GM19035 (cell line): ENCODE results near the gene TMEM26.

Experiments
- ATAC-seq: cut with Tn5 transposase; IDR thresholded peaks from one replicate; pipeline ENCODE4 v1.9.1; 2021; ENCODE audit not compliant: unreplicated experiment

The TMEM26 gene

DNA sequence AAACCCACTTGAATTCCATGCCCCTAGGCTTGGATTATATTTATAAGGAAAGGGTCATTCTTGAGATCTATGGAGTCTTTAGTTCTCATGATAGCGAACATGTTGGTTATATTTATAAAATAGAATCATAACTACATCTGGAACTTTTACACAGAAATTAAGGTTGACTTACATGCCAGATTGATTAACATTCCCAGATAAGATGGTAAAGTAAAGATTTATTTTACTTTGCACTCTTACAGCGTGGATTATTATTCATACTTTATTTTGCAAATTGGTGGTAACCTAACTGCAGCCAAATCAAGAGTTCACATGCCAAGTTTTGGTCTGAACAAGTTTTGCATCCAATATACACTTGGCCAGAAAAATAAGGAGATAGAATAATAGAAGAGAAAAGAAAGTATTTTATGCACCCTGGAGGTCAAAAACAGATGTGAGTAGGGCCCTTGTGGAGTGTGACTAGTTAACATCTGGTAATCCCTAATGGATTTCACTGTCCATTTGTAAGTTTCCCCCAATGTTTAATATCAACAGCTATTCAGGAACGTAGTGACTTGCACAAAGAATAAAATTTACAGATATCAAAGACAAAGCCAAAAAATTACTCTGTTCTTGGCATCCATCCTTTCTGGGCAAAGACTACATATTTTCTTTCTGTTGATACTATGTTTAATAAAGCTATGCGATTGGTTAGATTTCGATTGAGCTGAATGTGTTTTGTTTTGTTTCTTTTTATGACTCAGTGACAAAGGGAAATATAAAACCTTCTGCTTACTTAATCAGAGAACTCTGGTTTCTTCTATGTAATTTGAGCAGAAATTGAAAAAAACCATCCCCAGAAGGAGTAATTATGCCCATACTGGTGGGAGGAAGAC is 10.1 kb upstream of the TMEM26 start:
- ATAC-seq, result no peak

DNA sequence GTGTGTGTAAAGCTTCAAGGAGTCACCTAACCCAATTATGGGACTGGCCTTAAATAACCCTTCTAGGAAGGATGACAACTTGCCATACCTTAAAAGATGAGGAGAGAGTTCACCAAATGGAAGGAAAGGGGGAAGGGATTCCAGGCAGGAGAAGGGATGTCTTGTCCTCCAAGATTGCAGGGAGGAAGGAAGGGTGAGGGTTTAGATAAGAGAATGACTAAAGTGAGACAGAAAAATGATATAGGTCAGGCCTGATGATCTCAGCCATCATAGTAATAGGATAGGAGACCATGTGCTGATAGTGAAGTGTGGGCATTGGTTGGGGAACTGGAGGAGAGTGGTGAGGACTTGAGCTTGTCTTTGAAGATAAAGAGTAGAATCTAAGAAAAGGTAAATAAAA is 7.7 kb upstream of the TMEM26 start:
- no peak for ATAC-seq

DNA sequence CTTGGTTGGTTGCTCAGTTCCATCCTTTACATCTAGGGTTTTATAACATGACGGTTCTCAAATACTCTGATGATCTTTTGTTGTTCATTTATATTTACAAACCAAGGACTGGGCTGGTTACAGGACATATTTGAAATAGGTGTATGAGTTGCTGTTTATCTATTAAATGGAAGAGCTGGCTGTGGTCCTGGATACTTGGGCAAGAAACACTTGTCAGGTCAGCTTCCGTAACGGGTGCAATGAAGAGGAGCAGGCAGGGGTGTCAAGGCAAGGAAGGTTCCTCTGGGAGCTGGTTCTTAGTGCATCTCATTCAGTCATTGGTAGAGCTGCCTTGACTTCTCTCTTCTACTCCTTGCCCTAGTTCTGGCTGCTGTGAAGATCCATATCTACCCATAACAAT is 4.8 kb upstream of the TMEM26 start:
- ATAC-seq, result no peak

DNA sequence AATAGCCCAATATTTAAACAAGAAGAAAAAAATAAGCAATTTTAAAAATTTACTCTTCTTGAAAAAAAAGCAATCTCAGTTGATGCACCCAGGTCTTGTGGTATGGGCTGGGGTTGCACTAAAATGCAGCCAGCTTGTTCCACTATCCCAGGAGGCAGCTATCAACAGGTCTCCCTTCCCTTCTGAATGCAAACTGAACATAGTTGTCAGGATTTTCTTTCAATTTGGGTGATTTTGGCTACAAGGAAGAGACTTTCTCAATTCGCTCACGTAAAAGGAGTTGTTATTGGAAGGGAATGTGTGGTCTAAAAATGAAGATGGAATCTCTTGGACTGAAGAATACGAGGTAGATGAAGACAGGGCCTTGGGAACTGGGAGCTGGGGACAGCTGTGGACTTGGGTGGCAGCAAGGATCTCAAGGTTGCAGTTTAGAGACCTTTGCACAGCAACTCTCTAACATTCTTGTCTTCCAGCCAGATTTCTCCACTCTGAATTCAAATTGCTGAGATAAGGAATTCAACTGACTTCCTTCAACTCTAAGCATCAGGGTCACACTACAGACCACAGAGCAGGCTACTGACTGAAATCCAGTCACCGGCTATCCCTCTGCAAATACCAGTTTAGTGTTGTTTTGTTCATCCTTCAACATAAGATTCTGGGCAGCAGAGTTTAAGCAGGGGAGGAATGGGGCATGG is 3.1 kb upstream of the TMEM26 start:
- no peak for ATAC-seq

DNA sequence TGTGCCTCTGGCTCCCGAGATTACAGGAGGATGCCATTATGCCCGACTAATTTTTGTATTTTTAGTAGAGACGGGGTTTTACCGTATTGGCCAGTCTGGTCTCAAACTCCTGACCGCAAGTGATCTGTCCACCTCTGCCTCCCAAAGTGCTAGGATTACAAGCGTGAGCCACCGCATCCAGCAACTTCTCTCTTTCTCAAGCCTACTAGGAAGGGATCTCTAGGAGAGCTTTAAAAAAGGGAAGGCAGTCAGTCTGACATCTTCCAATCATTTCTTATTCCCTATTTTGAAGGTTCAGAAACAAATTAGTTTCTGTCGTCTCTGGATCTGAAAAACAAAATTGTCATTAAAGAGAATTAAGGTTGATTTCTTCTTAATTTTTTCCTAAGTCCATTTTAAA is 2.5 kb upstream of the TMEM26 start:
- no peak for ATAC-seq

DNA sequence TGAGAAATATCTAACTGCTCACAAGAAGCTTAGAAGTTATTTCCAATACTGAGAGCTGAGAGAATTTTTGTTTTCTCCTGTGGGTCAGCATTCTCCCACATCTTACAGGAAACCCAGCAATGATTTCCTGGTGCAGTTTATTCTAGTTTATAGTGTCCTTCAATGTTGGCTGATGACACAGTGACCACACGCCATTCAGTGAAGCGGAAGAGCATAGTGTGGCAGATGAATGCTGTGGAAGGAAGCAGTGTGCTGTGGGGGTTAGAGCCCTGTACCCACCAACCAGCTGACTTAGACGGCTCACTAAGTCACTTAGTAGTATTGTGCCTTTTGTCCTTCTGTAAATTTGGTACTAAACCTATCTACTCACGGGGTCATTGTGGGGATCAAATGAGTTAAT is 1.4 kb upstream of the TMEM26 start:
- ATAC-seq, result no peak

DNA sequence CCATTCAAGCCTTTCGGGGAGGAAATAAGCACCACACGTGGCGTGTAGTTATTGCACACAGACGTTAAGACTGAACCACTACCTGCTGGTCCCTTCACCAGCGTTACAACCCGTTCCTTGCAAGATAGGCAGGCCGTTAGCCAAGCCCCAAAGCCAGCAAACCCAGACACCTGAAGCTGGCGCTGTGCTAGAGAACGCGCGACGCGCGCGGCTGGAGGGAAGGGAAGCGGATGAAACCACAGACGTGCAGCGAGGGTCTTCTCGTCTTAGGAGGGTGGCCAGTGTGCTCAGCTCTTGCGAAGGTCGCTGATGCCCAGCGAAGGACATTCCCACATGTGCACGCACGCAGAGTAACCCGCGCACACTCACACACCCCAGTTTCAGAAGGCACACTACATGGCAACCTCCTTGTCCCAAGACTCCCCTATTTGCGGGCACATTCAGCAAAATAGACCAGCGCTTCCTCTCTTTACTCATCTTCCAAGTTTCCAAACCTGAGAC is 980 bp downstream of the TMEM26 start:
- ATAC-seq, result no peak

DNA sequence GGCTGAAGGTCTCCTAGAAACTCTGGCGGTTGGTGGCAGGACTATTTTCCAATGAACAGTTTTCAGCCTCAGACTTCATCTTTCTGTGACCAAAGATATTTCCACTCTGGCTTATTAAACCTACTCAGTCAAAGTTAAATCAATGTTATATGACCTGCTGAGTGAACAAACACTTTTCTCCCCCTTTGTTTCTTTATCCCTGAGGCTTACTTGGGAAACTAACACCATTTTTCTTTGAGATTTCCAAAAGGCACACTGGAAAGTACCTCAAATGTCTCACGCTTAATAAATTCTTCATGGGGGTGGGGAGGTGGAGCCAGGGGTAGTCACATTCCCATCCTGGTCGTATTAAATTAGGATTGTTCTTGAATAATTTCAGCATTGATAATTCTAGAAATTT is 1.8 kb downstream of the TMEM26 start:
- no peak for ATAC-seq

DNA sequence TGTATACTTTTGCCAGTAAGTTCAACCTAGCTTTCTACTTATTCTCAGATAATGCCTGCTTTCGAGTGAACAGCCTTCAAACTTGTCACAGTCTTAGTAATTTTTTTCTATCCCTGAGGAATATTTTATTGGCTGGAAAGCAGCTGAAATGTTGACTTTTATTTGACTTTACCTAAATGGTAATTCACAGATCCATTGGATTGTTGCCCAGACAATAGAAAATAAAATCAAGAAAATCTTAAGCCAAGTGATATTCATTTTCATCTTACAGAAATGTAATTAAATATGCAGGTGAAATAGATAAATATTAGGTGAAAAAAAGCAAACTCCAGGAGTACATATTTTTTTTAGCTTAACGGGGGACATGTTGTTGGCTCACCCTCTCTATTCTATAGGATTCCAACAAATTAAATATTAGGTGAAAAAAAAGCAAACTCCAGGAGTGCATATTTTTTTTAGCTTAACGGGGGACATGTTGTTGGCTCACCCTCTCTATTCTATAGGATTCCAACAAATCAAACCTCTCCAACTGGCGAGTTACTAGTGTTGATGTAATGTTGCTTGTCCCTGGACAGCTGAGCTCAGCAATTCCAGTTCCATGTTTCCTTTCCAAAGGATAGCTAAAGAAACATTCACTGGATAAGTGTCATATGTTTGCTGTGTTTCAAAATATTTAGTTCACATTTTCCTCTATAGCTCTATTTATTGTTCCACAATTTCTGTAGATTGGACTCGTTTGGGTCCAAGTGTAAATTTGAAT is 4.2 kb downstream of the TMEM26 start:
- no peak for ATAC-seq

DNA sequence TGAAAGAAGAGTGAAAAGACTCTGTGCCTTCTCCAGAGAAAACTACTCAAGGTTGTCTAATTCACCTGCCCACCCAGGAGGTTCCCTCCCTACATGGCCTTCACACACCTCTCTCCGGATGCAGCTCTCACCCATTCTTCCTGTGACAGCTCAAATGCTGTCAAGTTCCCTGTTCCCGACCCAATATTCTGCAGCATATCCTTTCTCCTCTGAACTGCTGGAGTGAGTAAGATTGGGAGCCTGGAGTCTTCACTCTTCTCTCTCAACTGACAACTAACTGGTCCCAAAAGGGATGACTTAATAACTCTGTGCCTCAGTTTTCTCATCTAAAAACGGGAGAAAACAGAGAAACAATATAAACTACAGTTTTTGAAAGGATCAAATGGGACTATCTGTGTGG is 5.1 kb downstream of the TMEM26 start:
- ATAC-seq, result no peak

DNA sequence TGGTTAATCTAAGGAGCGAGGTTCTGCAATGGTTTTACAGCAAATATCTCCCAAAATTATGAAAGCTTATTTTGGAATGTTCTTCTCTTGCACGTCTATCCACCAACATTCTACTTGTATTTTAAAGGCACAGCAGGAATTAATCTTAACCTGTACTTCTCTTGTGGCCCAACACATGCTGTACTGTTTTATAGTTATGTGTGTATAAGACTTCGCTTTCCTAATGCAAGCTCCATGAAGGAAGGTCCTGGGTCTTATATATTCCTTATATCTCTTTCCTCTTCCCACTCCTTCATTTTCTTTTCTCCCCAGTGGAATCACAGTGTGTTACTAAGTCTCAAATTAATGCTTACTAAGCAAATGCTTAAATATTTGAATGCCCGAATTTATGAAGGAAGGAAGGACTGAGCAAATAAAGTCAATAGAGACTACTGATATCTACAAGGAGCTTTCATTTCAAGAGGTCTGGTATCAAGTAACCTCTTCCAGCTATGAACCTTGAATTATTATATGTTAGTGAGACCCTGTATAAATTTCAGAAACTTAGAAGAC is 14.0 kb downstream of the TMEM26 start:
- ATAC-seq, result no peak

DNA sequence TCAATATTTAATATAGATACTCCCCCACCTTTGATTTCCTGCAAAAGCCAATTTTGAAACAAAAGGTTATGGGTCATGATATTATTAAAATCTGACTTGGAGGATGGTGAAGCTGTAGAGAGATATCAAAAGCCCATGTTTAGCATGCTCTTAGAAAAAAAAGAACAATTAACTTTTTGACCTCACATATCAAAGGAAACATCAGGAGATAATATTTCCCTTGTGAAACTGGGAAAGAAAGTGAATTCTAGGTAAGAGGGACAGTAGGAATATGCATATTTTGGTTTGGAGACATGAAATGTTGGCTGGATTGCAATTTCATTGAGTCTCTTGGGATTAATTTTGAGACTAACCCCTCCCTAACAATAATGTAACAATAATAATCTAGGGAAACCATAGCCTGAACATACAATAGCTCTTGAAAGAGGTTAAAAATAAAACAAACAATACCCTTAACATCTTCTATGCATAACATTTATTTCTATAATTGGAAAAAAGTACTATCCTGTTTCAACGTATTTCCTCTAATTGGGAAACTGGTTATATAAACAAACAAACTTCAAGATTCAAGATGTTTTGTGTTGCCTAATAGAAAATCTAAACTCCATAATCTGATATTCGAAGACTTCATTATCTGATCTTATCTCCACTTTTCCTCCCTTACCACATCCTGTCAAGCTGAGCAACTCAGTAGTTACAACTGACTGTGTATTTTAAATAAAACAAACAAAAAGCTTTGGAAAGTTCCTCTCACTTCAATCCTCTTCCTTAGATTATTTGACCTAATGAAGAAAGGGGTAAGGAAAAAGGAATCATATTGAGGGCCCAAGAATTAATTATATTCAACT is 14.8 kb downstream of the TMEM26 start:
- no peak for ATAC-seq

DNA sequence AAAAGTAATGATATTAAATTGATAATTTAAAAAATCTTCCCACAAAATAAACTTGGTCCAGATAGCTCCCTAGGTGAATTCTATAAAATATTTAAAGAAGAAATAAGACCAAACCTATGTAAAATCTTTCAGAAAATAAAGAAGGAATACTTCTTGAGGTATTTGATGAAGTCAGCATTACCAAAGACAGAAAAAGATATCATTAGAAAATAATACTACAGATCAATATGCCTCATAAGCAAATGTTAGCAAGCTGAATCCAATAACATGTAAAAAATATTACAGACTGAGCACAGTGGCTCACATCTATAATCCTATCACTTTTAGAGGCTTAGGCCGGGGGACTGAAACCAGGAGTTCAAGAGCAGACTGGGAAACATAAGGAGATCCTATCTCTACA is 30.0 kb downstream of the TMEM26 start:
- ATAC-seq, result no peak

DNA sequence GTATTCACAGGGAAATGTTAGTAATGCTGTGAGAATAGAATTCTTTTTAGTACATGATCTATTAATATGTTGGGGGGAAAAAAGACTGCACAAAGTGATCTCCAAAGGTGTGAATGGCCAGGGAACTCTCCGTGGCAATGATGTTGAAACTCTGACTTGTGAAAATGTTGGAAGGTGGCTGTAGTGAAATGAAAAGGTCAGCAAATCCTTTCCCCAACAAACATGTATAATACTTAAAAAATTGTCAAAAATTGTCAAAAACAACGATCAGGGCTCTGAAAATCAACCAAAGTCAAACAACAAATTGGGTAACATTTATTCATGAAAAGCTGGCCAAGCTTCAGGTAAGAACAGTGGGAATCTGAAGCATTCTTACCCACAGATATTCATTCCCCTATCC is 35.5 kb downstream of the TMEM26 start:
- ATAC-seq, result no peak

DNA sequence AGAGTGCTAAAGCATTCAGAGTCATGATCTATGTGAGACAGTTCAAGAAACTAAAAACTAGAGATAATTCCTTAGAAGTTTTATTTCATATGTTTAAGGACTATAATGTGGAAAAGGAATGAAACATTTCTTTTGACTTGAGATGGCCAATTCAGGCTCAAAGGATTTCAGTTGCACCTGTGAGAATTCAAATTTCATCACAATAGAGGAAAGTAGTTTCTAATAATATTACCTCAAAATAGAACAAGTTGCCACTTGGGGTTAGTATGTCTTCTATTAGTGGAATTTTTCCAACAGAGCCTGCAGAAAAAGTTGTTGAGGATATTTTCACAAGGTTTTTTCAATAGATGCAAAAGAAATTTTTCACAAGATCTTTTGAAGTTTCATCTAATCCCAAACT is 37.4 kb downstream of the TMEM26 start:
- ATAC-seq, result no peak

DNA sequence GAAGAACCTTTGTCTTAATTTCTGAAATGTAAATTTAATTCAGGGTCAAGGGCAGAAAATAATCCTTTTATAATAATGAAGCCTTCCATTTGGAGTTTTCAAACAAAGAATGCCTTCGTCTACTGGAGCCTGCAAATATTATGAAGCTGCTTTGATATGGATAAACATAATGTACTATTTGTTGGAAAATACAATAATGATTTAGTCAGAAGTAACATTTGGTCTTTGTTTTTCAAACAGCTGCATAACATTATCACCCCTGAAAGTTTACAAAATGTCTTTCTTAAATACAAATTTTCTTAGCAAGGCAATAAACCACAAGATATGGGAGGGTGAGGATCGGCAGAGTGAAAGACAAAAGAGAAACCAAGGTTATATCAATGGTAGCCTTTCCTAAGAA is 41.5 kb downstream of the TMEM26 start:
- ATAC-seq, result no peak

DNA sequence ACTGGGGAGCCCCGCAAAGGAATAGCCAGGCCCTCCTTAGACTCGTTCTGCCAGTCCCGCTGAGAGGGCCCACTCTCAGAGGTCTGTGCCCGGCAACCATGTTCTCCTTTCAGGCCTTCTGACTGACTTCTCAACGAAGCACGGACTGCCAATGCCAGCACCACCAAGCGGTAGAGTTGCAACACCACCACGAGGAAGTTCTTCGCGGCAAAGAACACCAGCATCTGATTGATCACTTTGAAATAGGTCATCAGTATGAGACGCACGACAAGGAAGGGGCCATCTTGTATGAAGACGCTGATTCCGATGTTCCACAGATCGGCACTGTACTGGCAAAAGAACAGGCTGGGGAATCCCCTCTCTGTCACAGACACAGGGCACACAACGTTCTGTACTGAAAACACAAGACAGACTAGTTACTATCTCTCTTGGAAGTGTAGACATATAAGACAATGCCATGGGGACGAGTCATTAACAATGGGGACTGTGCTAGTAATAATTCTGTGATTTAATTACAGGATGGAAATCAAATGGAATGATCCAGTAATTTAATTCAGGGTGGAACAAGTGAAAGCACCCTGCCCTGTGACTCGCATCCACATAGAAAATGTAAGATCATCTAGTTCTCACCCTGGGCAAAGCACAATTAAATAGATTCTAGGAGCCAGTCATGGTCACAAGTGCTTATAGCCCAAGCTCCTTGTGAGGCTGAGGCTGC is 42.7 kb downstream of the TMEM26 start:
- no peak for ATAC-seq

DNA sequence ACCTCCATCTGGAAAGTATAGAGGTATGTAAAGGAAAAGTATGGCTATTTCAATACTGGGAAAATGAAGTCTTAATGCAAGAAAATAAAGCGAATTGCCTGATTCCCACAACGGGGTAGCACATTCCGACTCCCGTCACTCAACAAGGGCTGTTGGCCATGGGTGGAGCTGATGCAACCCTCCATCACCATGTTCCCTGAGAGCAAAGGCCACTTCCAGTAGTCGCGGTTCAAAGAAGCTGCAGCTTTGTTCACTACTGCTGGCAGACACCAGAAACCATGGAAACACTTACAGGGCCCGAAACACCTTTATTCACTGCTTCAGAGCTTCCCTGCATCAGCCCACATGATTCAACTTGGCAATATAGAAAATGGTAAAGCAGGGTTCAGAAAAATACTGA is 44.0 kb downstream of the TMEM26 start:
- ATAC-seq, result no peak

DNA sequence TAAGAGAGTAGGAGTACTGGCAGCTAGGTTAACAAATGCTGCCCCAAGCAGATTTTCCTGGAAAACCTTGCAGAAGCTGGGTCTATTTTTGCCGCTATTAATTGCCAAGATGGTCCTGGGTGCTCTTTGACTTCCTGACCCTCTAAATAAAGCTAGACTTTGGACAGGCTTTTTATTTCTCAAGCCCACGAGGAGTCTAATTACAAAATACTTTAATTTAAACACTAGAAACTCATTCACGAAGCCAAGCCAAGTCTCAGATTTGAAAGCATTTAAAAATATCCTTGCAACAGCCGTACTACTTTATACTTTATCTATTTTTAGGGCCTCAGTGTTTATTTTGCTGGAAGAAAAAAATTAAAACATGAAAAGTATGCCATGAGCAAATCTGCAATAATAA is 45.1 kb downstream of the TMEM26 start:
- no peak for ATAC-seq

DNA sequence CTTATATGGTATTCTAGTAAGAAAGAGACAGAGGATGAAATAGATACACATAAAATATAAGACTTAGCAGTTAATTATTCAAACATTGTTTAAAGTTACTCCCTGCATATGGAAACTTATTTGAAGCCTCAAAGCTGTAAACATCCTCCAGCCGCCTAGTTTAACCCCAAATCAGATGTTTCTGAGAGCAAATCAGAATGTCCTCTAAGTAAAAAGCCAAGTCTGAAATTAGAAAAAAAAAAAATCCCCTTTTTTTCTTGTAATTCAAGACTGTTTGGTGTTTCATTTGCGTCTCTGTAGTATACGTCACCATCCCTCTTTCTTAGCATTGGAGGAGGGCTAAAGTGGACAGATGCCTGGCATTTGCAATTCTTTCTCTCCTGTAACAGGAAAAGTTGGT is 46.4 kb downstream of the TMEM26 start:
- ATAC-seq, result no peak
